Mononuclear cell (primary cell): Measurements from ENCODE around the gene PITHD1. TPM values are rescaled to one million over a fixed set of nuclear protein-coding genes. Genes with fewer than 3 reads are reported as not detected.
A peak's percentile ranks its signal among the peaks of the same experiment; 100 is the strongest.
"Not testable (repeated sequence)": the region's sequence is repeated elsewhere in the genome, so short reads cannot be mapped to it uniquely, and the experiment has no call there.

ENCODE experiments used
- H3K27me3 ChIP-seq: 2 replicates; pipeline ENCODE4 v1.6.0; 2011; ENCODE audit warnings: low read length, control low read depth; ENCODE audit not compliant: insufficient read depth
- H3K4me1 ChIP-seq: 2 replicates; pipeline ENCODE4 v1.5.1; 2011; ENCODE audit warnings: mild to moderate bottlenecking, low read length, control low read depth; ENCODE audit not compliant: insufficient read depth
- H3K4me3 ChIP-seq: 2 replicates; pipeline ENCODE4 v1.5.1; 2011; ENCODE audit warnings: mild to moderate bottlenecking, low read length, moderate library complexity
- H3K9me3 ChIP-seq: 2 replicates; pipeline ENCODE4 v1.5.1; 2011; ENCODE audit warnings: low read depth, mild to moderate bottlenecking, control low read depth, low read length
- total RNA-seq: library from RNA; depleted of rRNA; stranded (reverse); fragments of >200 nt; gene quantifications from one replicate; pipeline ENCODE4 v1.2.3, GENCODE V29; 2012

The PITHD1 gene
- total RNA-seq, 1 donor = 63.8 TPM

DNA sequence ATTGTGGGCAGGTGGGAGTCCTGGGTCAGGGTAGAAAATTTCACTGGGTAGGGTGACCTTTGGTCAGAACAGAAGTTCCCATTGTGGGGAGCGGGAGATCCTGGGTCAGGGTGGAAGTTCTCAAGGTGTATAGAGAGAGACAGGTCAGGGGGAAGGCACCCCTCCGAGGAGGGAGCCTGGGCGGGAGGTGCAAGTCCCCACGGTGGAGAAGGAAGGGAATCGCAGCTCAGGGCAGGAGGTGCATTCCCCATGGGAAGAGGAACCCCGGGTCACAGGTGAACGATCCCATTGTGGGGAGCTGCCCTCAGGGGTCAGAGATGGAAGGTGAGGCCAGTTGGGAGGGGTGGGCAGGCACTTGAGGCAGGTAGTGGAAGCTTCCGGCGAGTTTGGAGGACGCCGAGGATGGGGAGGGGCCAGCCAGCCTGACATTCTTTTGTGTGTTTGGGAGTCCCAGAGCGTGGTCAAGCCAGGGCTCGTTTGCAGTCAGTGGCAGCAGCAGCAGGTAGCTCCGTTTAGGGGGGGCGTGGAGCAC lies 13.4 kb downstream of the PITHD1 start:
- Histone ChIP-seq H3K27me3 (no peaks in the 10 kb centered on the region), H3K4me3 (peak overlapping the region; percentile 71), H3K9me3 (no peaks in the 10 kb centered on the region), H3K4me1 (peaks cover 23% of the 10 kb centered on the region)

DNA sequence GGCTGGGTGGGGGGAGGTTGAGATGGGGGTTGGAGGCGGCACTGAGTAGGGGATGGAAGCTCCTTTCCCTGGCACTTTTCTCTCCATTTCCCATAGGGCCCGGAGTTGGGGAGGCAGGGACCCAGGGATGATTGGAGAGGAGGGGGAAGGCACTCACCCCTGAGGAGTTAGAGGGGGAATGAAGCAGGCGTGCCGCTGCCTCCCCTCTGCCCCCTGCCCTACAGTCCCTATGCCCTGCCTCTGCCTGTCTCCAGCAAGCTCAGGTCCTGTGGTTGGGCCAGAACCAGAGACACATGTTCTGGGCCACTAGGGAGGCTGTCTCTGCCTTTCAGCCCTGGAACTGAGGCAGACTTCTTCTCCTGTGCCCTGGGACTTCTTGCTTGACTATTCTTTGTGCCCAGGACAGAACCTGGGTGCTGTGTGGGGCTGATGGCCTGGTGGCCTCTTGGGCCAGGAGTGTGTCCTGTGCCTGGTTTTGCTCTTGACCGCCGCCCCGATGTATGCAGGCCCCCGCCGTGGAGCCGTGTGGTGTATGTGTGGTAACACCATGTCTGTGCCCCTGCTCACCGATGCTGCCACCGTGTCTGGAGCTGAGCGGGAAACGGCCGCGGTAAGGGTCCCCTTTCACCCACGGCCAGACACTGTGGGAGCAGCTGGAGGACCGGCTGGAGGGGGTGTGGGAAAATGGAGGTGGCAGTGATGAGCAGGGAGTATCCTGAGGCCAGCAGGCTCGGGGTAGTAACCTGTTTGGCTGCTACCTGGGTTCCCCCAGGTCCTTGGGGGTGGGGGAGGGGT lies 14.1 kb downstream of the PITHD1 start:
- H3K4me1 ChIP-seq = peaks cover 23% of the 10 kb centered on the region
- no peaks in the 10 kb centered on the region for H3K27me3 ChIP-seq
- no peak overlapping the region for H3K4me3 ChIP-seq
- H3K9me3 ChIP-seq = no peaks in the 10 kb centered on the region

DNA sequence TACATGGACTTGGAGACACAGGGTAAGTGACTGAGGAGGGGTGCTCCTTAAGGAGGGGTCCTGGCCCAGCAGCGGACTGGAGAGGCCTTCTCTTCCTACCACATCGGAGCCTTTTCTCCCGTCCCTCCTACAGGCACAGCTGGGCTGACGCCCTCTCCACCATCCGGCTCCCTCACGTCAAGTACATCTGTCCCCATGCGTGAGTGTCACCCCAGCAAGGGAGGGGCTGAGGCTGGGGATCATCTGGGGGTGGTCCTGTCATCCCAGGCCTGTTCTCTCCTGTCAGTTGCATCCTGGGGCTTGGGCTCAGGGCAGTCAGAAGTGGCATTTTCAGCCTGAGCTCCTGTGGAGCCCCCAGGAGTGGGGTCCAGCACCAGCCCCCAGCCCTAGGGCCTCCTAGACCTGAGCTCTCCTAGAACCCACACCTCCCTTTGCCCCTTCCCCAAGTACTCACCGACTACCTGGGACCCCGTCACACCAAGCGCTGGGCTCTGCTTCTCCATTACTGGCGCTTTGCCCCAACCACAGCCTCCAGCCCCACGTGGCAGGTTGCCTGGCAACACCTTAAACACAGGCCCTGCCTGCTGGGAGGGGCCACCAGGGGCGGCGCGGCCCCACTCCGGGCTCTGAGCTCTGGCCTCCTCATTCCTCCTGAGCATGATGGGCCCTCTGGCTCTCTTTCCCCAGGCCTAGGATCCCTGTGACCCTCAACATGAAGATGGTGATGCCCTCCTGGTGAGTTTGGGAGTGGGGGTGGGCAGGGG lies 15.0 kb downstream of the PITHD1 start:
- Histone ChIP-seq H3K27me3 (no peaks in the 10 kb centered on the region), H3K9me3 (no peaks in the 10 kb centered on the region), H3K4me3 (no peak overlapping the region), H3K4me1 (peaks cover 23% of the 10 kb centered on the region)

DNA sequence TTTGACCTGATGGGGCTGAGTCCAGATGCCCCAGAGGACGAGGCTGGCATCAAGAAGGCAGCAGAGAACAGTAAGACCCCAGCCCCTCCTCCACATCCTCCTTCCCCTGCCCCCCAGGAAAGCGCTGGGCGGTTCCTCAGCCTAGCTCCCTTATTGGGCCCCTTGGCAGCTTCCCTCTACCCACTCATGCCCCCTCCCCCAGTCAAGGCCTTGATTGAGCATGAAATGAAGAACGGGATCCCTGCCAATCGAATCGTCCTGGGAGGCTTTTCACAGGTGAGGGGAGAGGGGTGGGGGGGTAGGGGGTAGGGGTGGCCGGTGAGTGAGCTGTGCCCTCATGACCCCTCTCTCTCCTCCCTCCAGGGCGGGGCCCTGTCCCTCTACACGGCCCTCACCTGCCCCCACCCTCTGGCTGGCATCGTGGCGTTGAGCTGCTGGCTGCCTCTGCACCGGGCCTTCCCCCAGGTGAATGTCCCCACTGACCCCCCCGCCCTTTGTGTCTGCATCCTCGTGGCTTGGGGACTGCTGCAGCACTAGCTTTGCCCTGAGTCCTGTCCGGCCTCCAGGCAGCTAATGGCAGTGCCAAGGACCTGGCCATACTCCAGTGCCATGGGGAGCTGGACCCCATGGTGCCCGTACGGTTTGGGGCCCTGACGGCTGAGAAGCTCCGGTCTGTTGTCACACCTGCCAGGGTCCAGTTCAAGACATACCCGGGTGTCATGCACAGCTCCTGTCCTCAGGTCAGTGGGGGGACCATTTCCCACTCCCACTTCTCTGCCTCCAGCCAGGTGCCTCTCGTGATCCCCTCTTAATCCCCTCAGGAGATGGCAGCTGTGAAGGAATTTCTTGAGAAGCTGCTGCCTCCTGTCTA lies 15.9 kb downstream of the PITHD1 start:
- H3K27me3 ChIP-seq = no peaks in the 10 kb centered on the region

DNA sequence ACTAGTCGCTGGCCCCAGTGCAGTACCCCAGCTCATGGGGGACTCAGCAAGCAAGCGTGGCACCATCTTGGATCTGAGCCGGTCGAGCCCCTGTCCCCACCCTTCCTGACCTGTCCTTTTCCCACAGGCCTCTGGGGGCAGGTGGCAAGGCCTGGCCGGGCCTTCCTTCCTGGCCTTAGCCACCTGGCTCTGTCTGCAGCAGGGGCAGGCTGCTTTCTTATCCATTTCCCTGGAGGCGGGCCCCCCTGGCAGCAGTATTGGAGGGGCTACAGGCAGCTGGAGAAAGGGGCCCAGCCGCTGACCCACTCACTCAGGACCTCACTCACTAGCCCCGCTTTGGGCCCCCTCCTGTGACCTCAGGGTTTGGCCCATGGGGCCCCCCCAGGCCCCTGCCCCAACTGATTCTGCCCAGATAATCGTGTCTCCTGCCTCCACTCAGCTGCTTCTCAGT lies 16.5 kb downstream of the PITHD1 start:
- not testable (repeated sequence) for H3K4me3 ChIP-seq, H3K27me3 ChIP-seq, H3K9me3 ChIP-seq
- H3K4me1 ChIP-seq = peaks cover 35% of the 10 kb centered on the region

More for the DNA sequence above, 15.9 kb downstream of the PITHD1 start:
- no peak overlapping the region for H3K4me3 ChIP-seq
- peaks cover 28% of the 10 kb centered on the region for H3K4me1 ChIP-seq
- H3K9me3 ChIP-seq = no peaks in the 10 kb centered on the region

DNA sequence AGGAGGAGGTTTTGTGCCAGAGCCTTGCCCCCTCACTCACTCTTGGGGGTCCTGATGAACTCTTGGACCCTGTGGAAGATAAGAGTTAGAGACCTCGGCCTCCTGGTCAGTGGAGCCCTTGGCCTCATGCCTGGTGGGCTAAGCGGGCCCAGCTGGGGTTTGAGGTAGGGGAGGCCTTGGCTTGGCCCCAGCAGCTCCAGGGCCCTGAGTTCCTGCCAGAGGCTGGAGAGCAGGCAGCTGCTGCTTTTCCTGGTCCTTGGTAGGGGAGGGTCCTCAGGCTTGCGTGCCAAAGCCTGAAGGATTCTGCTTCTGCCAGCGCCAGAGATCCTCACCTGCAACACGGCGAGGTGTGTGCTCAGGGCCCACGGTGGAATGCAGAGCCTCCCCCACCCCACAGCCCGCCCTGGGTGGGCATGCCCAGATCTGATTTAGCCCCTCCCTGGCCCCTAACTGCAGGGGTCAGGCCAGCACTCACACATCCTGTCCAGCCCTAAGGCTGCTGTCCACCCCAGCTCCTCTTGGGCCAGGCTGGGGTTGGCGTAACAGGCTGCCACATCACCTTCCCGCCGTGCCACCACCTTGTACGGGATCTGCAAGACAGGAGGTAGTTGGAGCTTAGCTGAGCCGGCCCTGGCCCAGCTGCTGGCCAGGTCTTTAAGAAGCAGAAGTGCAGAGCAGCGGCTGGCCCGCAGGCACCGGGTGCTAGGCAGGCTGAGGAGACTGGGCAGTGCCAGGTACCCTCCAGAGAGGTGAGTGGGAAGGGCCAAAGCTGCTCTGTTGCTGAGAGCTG lies 17.7 kb downstream of the PITHD1 start:
- Histone ChIP-seq H3K9me3 (no peaks in the 10 kb centered on the region), H3K27me3 (no peaks in the 10 kb centered on the region), H3K4me1 (peaks cover 30% of the 10 kb centered on the region), H3K4me3 (no peak overlapping the region)

DNA sequence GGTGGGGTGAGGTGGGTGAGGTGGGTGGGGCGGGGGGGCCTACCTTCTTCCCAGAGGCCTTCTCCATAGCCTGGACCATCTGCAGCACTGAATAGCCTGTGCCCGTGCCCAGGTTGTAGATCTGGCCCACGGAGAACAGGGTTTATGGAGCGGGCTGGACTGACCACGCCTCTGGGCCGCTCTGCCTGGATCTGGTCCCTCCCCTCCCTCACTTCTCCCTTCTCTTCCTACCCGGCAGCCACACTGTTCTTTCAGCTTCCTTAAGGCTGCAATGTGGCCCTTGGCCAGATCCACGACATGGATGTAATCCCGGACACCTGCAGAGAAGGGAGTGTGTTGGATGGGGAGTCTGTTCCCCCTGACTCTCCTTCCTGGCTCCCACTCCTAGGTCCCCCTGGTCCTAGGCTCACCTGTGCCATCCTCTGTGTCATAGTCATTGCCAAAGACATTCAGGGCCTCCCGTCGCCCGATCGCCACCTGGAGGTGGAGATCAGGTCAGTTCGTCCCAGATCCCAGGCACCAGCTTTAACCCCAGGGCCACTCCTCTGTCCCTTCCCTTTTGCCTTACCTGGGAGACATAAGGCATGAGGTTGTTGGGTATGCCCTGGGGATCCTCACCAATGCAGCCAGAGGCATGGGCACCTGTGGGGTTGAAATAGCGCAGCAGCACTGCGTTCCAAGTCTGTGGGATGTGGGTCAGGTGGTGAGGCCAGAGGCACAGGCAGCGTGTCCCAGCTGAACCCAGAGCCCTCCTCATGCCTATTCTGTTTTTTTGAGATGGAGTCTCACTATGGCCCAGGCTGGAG lies 18.5 kb downstream of the PITHD1 start:
- Histone ChIP-seq H3K4me1 (peaks cover 34% of the 10 kb centered on the region), H3K27me3 (no peaks in the 10 kb centered on the region), H3K9me3 (no peaks in the 10 kb centered on the region), H3K4me3 (no peak overlapping the region)

DNA sequence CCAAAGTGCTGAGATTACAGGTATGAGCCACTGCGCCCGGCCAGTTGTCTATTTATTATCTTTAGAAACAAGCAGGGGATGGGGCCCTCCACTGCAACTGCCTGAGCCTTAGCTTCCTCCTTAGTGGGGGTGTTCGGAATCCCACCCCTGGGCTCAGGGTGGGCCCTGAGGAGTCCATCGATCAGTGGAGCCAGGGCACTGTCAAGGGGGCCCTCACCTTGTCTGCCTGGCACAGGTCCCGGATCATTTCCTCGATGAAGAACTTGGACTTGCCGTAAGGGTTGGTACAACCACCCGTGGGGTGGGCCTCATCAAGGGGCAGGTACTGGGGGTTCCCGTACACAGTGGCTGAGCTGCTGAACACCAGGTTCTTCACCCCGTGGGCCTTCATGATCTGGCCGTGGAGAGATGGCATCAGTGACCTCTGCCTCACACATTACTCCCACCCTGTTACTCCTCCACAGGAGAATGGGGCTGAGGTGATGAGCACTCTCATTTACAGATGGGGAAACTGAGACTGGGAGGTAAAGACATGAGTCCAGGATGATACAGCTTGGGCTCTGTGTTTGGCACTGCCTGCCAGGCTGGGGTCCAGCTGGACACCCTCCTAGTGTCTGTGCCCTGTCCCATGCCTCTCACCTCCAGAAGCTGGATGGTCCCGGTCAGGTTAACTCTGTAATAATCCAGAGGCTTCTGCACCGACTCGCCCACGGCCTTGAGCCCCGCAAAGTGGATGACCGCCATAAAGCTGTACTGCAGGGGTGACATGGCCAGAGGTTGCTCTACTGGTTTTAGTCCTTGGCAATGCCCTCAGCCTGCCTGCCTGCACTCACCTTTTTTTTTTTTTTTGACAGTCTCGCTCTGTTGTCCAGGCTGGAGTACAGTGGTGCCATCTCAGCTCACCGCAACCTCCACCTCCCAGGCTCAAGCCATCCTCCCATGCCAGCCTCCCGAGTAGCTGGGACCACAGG lies 19.5 kb downstream of the PITHD1 start:
- H3K4me3 ChIP-seq = no peak overlapping the region
- H3K9me3 ChIP-seq = no peaks in the 10 kb centered on the region
- peaks cover 27% of the 10 kb centered on the region for H3K4me1 ChIP-seq
- no peaks in the 10 kb centered on the region for H3K27me3 ChIP-seq

DNA sequence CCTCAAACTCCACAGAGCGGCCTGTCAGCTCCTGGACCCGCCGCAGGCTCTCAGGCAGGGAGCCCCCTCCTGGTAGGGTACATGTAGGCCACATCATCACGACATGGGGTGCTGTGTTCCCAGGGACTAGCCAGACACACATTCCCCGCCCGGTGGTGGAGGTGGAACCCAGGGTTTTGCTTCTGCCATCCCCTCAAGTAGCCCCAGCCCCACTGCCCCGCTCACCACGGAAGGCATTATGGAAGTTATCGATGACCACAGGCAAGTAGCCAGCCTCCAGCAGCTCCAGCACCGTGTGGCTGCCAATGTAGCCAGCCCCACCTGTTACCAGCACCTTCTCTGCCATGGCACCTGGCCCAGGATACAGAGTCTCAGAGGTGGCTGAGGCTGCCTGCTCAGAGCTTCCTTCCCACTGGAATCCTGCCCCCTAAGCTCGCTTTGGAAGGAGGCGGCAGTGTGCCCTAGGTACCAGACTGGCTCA lies 20.5 kb downstream of the PITHD1 start:
- H3K4me3 ChIP-seq = no peak overlapping the region
- H3K9me3 ChIP-seq = no peaks in the 10 kb centered on the region
- H3K4me1 ChIP-seq = peaks cover 26% of the 10 kb centered on the region
- no peaks in the 10 kb centered on the region for H3K27me3 ChIP-seq

DNA sequence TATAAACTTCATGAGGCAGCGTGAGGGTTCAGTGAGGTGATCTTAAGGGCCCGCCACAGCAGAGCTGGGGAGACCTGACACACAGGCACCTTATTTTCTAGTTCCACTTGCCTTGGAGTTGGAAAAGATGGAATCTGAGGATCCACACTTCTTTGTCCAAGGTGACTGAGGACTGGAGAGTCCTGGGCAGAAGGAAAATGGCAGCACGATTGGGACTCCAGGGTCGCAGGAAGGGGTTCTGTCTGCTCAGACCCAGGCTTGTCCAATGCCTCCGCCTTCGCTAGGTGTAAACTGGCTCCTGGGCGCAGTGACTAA lies 21.0 kb downstream of the PITHD1 start:
- peaks cover 31% of the 10 kb centered on the region for H3K4me1 ChIP-seq
- H3K9me3 ChIP-seq = no peaks in the 10 kb centered on the region
- no peaks in the 10 kb centered on the region for H3K27me3 ChIP-seq
- no peak overlapping the region for H3K4me3 ChIP-seq

DNA sequence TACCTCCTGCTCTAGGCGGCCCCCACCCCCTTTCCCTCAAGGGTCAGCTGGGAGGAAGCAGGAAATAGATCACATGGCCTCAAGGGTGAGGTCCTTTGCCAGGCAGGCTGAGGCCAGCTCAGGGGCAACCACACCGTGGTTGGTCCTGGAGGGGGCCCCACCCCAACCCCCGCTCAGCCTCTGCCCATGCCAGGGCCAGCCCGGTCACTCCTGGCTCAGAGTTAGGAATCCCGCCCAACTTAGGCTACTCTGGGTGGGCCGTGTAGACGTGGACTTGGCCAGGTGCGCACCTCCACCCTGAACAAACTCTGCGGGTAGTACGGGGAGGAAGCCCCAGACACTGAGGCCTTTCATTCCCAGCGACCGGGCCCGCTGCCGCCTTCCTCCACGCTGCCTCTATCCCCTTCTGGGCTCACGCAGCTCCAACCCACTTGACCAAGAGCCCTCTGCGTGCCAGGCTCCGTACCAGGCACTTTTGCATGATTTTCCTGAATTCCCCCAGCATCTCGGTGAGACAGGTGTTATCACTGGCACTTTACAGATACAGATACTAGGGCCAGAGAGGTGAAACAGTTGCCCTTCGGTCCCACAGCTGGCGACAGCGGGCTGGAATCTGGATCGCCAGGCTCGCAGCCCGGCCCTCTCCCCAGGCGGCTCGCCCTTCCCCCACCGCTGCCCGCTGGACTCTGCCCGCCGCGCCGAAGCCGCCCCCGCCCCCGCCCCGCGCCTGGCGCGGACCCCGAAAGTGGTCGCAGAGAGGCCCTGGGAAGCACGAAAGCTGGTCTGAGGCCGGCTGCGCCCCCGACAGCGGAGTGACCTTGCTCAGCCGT lies 21.6 kb downstream of the PITHD1 start:
- peaks cover 33% of the 10 kb centered on the region for H3K4me1 ChIP-seq
- no peaks in the 10 kb centered on the region for H3K9me3 ChIP-seq
- peak overlapping the region; percentile 70 for H3K4me3 ChIP-seq
- H3K27me3 ChIP-seq = no peaks in the 10 kb centered on the region
